ENCODE data around the gene ABLIM2. TPM values are rescaled to one million over a fixed set of nuclear protein-coding genes. Genes with fewer than 3 reads are reported as not detected.

Gene ABLIM2
- total and polyA plus RNA-seq, 2 of the 4 experiments (the other 2 are of a cell fraction), result under 0.01 to 0.10 TPM

- H3K4me2 ChIP-seq (ENCODE audit: low read depth, low read length), result no peak overlapping the region
- no peak overlapping the region for H4K8ac ChIP-seq (ENCODE audit: low read depth in 2 of 2, low read length in 2 of 2)
- no peaks in the 10 kb centered on the region; the same call in 1 of the 2 replicates for H4K20me1 ChIP-seq (ENCODE audit: insufficient read depth, low read length)
- H3K4ac ChIP-seq (ENCODE audit: low read depth, low read length), result no peak overlapping the region
- TF ChIP-seq RCOR1 (IDR thresholded peaks at IDR 0.05; ENCODE audit: insufficient replicate concordance, low read length) (no peak), BHLHE40 (IDR thresholded peaks at IDR 0.05; ENCODE audit: low read depth, low read length) (no peak), SMC3 (IDR thresholded peaks at IDR 0.05; ENCODE audit: low read depth, low read length) (no peak), CTCF (conservative IDR thresholded peaks at IDR 0.05; ENCODE audit: low read depth, low read length) (no peak)
- H2AK5ac ChIP-seq (ENCODE audit: low read depth, low read length), result no peak overlapping the region
- no peak overlapping the region for H4K5ac ChIP-seq (ENCODE audit: low read depth, low read length)
- no peak overlapping the region for H3K14ac ChIP-seq (replicated peaks; ENCODE audit: low read depth, low read length)
- no peaks in the 10 kb centered on the region for H3K9me1 ChIP-seq (ENCODE audit: insufficient read depth, low read length)
- dilution Hi-C loops (cut with HindIII; ENCODE audit: low sequenced_read_pairs, unreplicated experiment), result no loop called here
- in situ Hi-C loops (cut with MboI; ENCODE audit: low sequenced_read_pairs), result no loop called here
- H3K9me3 ChIP-seq (ENCODE audit: control insufficient read depth, insufficient read depth, low read length), result no peaks in the 10 kb centered on the region
- WGBS, 2 experiments (ENCODE audit: extremely low coverage in 2 of 2, insufficient read length in 1 of 2), result 82% methylated on average over 18 of the region's 29 CpGs; no CpG with 5 or more reads in 1 of the 2 experiments
- no peak for ATAC-seq (ENCODE audit: low read depth)
- H2BK5ac ChIP-seq (ENCODE audit: low read depth, low read length, poor library complexity, severe bottlenecking), result no peak overlapping the region
- H3K9ac ChIP-seq (ENCODE audit: low read depth, low read length), result no peak overlapping the region
- H3K27ac ChIP-seq (ENCODE audit: insufficient read depth, low read length), result no peak overlapping the region
- DNase-seq, result no peak
- H3K79me1 ChIP-seq (ENCODE audit: low read depth in 1 of 2, low read length in 2 of 2), result no peaks in the 10 kb centered on the region
- no peak overlapping the region for H2BK120ac ChIP-seq (ENCODE audit: low read depth, low read length)
- ChIA-PET POLR2A (ENCODE audit: unreplicated experiment) (no interaction called here), CTCF (no interaction called here)
- intact Hi-C loops (cut with micrococcal nuclease), result no loop called here
- no TSS peak for BruUV-seq (replicated peaks)
- no peak overlapping the region for H2BK20ac ChIP-seq (ENCODE audit: low read depth, low read length)
- no peak overlapping the region for H3K4me3 ChIP-seq (ENCODE audit: insufficient read depth, low read depth, low read length)
- H3K18ac ChIP-seq (ENCODE audit: low read depth, low read length), result no peak overlapping the region
- no peaks in the 10 kb centered on the region for H3K36me3 ChIP-seq (ENCODE audit: control insufficient read depth, insufficient read depth, low read length)
- peaks cover 62% of the 10 kb centered on the region for H3K27me3 ChIP-seq (ENCODE audit: control insufficient read depth, insufficient read depth, low read length)
- no peak overlapping the region for H4K91ac ChIP-seq (ENCODE audit: insufficient read depth, low read depth, low read length)
- H2AFZ ChIP-seq (replicated peaks; ENCODE audit: low read length, poor library complexity), result no peak overlapping the region
- no peaks in the 10 kb centered on the region for H3K4me1 ChIP-seq (ENCODE audit: control insufficient read depth, insufficient read depth, low read length)
- no peak overlapping the region for H2BK15ac ChIP-seq (ENCODE audit: low read depth, low read length)
- no peak overlapping the region for H3K23ac ChIP-seq (ENCODE audit: low read depth, low read length)
- H3K56ac ChIP-seq (ENCODE audit: extremely low read depth, insufficient read depth, low read length), result no peak overlapping the region
- no peak overlapping the region for H2AK9ac ChIP-seq (replicated peaks; ENCODE audit: low read depth, low read length, poor library complexity)
These were observed 76.7 kb downstream of the ABLIM2 start for GRCh38 chr4:8081621-8082516.
